GM10847 (cell line): Measurements from ENCODE around the gene RASGRP2.

ENCODE experiments used
- POLR2A ChIP-seq: IDR thresholded peaks from 2 replicates; pipeline ENCODE4 v1.6.1; 2011; ENCODE audit not compliant: insufficient read length; ENCODE audit errors: extremely low read depth

Gene RASGRP2

GRCh38 chr11:64687643-64688533 is 56.1 kb downstream of the RASGRP2 start:
- TF ChIP-seq POLR2A = no peak

DNA sequence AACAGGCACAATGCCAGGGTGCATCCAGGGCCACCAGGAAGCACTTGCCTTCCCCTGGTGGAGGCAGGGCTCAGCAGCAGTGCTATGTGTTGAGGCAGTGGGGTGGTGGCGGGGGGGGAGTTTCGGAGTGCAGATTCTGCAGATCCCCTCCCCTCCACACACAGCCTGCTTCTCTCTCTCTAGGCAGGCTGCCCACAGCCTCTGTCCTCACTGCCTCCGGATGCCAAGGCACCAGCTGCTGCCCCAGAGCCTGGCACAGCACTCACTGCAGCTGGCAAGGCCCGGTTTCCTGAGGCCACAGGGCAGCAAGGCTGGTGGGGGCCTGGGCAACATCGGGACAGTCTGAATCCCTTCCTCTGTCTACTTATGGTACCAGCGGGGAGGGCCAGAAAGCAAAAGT is 56.7 kb downstream of the RASGRP2 start:
- no peak for TF ChIP-seq POLR2A

GRCh38 chr11:64686466-64687170 is 57.3 kb downstream of the RASGRP2 start:
- no peak for TF ChIP-seq POLR2A

- TF ChIP-seq POLR2A = no peak
Measured at GRCh38 chr11:64685536-64685935, 58.4 kb downstream of the RASGRP2 start.

- TF ChIP-seq POLR2A = no peak
Measured at GRCh38 chr11:64684357-64684756, 59.6 kb downstream of the RASGRP2 start.

- TF ChIP-seq POLR2A = no peak
Measured at GRCh38 chr11:64681171-64681570, 62.8 kb downstream of the RASGRP2 start.

GRCh38 chr11:64679846-64680245 is 64.1 kb downstream of the RASGRP2 start:
- no peak for TF ChIP-seq POLR2A

DNA sequence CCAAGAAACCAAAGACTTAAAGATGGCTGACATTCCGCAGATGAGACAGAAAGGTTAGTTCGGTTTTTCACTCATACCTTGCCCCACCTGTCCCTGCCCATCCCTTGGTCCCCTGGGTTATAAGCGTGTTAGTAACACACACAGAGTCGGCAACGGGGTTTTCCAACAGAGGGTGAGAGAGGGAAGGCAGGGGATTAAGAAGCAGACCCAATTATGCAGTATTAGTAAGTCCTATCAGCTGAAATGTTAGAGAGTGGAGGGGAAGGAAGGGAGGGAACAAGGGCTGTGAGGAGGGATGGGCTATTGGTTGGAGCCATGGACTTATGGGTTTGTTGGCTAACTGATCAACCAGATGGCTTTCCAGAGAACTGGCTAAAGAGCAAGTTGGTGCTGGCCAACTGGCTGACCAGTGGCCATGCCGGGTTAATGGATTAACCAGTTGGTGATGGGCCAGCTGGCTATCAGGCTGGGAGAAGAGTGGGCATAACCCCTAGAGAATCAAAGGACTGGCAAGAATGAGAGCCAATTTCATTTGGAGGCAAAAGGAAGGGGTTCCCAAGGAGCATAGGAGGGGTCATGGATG is 66.4 kb downstream of the RASGRP2 start:
- TF ChIP-seq POLR2A = no peak
